GM19025 (cell line): ENCODE data around the gene TPPP2.
"Not testable (repeated sequence)": the region's sequence is repeated elsewhere in the genome, so short reads cannot be mapped to it uniquely, and the experiment has no call there.

Source experiments
- ATAC-seq: cut with Tn5 transposase; IDR thresholded peaks from one replicate; pipeline ENCODE4 v1.9.1; 2021; ENCODE audit warnings: mild to moderate bottlenecking, low read depth, moderate library complexity; ENCODE audit not compliant: unreplicated experiment

The TPPP2 gene

DNA sequence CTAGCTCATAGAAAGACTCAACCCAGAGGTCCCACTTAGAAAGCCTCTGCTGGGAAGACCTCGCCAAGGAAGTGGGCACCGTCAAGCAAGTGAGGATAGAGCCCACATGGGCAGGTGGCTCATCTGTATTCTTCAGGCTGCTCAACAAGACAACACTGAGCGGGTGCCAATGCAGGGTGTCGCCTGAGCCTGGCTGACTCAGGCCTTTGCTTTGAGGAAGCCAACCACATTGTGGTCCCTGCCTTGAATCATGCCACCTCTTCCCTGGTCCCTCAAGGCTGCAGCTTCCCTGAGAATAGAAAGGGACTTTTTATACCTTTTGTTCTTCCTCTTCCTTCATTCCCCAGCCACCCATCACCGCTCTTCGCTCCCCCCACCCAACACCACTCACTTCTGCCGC, 6.7 kb downstream of the TPPP2 start:
- ATAC-seq, result no peak

DNA sequence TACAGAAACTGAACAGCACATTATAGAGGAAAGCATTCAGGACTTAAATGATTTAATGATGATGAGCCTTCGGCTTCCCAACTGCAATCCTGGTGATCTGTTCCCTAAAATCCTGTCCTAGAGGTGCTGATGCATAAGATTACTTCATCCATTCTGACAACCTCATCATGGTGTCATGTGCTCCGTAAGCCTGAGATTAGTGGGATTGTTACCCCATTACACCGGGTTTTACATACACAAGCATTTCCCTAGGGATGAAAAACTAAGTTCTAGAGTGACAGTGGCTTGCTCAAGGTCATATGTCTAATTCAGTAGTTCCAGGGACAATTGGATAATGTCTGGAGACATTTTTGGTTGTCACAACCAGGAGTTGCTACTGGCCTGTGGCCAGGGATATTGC, 7.1 kb downstream of the TPPP2 start:
- ATAC-seq, result no peak

DNA sequence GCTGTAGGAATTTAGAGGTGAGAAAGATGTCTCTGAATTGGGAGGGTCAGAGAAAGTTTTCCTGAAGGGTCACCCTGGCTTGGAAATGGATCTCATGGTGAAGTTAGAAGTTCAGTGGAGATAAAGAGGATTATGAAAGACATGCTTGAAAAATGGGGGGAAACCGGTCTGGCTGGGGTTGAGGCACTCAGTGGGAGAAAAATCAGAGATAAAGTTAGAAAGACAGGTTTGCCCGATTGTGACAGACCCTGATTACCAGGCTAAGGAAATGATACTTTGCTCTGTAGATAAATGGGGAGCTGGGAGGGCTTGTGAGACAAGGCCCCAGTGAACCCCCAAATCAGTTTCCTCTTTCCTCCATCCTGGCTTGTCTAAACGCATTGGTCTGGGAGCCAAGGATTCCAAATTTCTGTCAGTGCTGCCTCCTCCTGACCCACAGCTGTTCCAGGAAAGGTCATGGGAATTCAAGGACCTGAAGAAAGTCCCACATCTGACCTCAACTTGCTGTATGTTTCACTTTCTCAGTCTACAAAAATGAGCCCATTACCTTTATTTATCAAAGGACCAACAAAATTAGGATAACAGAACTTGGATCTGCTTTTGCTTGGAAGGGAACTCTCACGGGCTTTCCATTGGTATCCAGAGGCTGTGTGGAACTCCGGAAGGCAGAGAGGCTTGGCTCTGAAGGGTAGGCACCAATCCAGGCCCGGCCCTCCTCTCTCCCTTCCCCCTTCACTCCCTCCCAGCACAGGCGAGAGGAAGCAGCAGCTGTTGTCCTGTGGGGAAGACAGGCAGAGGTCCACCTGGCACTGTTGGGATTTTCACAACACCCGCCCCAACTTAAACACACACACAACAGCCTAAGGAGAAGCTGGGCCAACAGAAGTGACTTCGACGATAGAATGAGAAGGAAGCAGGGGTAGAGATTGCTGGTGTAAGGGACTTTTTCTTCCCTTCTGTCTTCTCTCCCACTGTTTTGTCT, 8.7 kb downstream of the TPPP2 start:
- no peak for ATAC-seq

DNA sequence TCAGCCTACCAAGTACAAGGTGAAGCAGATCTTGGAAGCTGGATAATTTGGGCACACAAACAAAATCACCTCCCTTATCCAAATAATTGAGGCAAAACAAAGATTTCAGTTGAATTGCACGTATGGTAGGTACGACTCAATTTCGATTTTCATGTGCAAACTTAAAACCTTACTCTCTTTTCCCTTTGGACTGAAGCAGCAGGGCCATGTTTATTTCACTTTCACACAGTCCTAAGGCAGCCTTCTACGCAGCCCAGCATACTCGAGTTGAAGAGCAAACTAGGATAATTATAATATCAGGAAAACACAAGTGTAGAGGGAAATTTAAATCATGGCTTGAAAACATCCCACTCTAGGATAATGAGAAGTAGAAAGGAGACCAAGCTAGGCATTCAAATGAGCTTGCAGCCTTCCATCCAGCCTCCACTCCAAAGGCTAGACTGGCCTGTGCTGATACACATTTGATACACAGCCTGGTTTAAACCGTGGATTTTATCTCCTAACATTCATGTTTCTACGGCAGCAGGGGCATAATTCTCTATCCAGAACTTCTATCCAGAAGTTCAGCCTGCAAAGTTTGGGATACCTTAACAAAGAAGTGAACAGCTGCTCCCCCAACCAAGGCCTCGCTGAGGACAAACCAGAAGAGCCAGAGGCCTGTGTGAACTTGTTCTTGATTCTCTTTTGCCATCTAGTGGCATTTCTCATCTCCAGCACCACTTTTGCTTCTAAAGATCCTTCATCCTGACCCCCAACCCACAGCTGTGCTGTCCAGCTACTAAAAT, 9.8 kb downstream of the TPPP2 start:
- ATAC-seq, result no peak

DNA sequence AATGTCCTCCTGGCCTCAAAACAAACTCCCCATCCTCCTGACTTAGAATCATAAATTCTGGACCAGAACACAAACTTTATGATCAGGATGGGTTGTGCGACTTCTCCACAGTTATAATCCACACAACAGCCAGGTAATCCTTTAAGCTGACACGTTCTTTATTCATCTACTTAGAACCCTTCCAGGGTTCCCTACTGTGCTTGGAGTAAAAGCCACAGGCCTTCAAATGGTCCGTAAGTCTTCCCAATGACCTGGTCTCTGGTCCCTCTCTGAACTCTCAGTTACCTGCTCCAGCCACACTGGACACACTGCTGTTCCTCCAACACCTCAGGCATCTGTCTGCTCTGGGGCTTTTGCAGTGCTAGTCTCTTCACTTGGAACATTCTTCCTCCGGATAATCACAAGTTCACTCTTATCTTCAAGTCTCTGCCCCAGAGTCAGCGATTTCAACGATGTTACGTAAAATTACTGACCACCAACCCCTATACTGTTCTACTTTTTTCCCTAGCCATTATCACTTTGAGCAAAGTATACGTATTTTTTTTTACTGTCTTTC, 10.4 kb downstream of the TPPP2 start:
- ATAC-seq, result no peak

DNA sequence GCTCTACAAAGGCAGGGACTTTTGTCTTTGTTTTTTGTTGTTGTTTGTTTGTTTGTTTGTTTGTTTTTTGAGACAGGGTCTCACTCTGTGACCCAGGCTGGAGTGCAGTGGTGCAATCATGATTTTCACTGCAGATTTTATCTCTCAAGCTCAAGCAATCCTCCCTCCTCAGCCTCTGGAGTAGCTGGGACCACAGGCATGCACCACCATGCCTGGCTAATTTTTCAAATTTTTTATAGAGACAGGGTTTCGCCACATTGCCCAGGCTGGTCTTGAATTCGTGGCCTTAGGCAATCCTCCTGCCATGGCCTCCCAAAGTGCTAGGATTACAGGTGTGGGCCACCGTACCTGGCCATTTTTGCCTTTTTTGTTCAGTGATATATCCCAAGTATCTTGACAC, 10.9 kb downstream of the TPPP2 start:
- not testable (repeated sequence) for ATAC-seq

DNA sequence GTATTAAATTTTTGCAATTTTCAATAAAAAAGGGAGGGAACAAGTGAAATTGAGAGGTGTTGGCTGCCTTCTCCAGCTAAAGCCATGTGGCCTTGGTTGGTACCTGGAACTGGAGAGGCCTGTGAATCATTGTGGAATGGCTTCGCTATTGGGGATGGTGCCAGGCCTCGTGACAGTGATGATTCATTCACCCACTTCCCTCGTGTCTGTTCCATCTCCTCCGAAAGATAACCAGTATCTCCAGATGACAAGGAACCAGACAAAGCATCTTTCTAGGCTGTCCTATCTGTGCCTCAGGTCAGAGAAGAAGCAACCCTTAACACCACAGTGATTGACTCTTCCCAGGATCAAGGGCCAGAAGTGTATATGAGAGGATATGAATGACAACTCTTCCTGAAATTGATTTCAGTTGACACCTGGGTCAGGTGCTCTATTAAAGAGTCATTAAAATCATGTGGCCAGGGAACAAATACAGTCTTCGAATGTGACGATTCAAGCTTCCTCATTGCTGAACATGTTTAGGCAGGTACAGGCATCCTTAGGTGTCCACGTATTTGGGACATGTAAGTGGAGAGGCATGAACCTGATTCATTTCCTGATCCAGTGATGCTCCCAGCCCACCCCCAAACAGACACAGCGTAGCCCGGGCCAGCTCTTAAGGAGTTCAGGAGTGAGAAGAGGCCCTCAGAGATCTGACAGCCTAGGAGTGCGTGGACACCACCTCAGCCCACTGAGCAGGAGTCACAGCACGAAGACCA, 11.8 kb downstream of the TPPP2 start, which contains the start of gene RNASE7:
Gene RNASE7 (plus strand): TSS at position 687 of the 758 bp plus-strand sequence. CDS start 631 bp downstream, outside the sequence.
- no peak for ATAC-seq

DNA sequence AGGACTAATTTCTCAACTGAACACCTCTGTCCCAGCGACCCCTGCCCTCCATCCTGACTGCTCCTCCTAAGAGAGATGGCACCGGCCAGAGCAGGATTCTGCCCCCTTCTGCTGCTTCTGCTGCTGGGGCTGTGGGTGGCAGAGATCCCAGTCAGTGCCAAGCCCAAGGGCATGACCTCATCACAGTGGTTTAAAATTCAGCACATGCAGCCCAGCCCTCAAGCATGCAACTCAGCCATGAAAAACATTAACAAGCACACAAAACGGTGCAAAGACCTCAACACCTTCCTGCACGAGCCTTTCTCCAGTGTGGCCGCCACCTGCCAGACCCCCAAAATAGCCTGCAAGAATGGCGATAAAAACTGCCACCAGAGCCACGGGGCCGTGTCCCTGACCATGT, 12.9 kb downstream of the TPPP2 start:
- no peak for ATAC-seq

DNA sequence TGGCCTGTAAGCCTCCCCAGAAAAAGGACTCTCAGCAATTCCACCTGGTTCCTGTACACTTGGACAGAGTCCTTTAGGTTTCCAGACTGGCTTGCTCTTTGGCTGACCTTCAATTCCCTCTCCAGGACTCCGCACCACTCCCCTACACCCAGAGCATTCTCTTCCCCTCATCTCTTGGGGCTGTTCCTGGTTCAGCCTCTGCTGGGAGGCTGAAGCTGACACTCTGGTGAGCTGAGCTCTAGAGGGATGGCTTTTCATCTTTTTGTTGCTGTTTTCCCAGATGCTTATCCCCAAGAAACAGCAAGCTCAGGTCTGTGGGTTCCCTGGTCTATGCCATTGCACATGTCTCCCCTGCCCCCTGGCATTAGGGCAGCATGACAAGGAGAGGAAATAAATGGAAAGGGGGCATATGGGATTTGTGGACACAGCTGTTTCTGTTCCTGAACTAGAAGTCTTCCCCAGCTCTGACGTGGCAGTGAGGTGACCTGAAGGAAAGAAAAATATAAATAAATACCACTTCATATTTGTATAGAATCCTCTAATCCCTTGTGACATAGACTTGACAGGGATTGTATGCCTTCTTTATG, 13.5 kb downstream of the TPPP2 start:
- no peak for ATAC-seq

DNA sequence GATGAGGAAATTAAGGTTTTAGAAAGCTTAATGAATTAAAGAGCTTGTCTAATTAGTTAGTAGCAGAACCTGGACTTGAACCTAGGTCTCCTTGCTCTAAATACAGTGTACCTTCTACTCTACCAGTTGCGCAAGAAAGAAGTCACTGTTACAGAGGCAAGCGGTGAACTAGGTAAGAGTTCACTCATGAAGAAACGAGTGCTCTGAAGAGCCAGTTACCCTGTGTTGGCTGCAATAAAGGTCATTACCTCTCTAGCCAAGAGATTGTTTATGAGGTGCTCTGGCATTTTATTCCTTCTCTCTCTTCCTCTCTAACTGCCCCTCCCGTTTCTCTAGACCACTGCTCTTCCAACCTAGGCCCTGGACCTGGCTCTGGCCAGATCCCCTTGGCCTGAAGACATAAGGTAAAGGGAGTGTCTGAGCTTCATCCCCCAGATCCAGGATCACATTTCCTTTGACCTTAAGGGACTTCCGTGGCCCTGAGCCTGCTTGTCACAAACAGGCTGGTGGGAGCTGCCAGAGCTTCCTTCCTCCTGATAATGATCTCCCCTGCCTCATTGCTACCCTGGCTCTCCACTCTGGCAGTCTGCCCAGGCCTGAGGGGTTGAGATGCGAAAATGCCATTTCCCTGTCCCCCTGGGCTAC, 14.1 kb downstream of the TPPP2 start:
- ATAC-seq, result no peak

DNA sequence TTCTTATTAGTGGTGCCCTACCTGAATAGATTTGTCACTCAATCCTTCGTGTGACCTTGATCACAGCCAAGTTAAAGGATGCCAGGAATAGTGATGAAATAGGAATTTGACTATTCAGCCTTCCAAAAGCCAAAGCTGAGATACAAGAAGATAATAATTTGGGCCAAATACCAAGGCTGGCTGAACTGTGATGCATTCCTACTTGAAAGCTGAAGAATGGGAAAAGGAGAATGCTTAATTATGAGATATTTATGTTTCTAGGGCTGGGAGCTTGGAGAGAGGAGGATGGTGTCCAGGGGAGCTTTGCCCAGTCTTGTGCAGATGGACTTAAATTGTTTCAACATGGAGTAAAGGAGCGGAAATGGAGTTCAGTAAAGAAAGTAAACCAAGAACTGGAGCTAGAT, 17.4 kb downstream of the TPPP2 start:
- no peak for ATAC-seq

DNA sequence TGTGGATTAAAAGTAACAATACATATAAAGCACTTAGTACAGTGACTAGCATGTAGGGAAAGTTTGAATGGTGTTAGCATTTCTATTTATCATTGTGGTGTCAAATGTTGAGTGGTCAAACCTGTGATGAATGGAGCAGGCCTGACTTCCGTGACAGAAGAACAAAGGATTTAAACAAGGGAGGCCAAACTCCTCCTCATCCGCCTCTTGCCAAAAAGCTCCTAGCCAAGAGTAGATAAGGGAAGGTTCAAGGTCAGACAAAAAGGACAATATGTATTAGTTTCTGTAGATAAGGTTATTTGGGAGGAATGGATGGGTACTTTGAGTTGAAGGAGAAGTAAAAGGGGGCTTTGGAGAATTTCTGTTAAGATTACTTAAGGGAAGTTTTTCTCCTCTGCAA, 18.6 kb downstream of the TPPP2 start:
- no peak for ATAC-seq

DNA sequence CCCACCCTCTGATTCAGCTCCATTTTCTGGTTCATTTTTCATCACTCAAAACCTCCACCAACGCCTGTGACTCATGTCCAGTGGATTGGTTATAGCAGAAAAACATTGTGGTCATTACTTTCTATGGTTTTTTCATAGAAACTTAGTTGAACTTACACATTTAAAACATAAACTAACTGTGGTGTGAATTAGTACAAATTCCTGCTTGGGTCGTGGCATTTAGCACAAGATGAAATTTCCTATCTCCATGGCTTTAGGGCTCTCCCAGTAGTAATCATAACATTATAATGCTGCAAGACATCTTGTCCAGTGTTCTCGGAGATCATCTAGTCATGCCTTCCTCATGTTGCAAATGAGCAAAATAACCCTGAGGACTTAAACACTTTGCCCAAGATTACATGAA, 19.3 kb downstream of the TPPP2 start:
- no peak for ATAC-seq

DNA sequence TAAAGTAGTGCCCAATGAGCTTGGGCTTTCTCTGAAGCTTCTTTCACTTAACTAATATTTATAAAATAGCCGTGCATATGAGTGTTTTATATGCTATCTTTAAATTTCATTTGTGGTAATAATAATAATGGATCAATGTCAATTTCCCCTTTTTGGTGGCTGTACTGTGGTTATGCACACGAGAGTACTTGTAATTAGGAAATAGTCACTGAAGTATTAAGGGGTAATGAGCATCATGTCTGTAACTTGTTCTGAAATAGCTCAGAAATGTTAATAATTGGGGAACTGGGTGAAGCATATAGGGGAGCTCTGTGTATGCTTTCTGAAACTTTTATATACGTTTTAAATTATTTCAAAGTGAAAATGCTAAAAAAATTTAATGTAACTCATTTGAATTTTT, 20.6 kb downstream of the TPPP2 start:
- no peak for ATAC-seq

DNA sequence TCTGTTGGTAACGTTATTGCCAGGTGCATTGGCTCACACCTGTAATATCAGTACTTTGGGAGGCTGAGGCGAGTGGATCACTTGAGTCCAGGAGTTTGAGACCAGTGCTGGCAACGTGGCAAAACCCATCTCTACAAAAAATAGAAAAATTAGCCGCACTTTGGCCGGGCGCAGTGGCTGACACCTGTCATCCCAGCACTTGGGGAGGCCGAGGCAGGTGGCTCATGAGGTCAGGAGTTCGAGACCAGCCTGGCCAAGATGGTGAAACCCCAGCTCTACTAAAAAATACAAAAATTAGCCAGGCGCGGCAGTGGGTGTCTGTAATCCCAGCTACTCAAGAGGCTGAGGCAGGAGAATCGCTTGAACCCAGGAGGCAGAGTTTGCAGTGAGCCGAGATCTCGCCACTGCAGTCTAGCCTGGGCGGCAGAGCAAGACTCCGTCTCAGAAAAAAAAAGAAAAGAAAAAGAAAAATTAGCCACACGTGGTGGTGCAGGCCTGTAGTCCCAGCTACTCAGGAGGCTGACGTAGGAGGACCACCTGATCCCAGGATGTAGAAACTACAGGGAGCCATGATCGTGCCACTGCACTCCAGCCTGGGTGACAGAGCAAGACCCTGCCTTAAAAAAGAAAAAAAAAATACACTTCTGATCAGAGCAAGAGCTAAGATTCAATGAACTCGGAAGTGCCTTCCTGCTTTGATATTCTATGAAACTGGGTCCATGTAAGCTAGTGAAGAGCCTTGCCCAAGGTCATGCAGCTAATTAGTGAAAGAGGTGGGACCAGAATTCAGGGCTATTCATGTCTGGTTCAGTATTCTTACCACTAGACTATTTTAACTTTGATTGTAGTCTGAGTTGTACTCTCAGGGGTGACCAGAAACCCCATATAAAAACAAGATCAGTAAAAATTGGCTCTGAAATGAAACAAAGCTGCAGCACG, 23.4 kb downstream of the TPPP2 start:
- ATAC-seq, result no peak

DNA sequence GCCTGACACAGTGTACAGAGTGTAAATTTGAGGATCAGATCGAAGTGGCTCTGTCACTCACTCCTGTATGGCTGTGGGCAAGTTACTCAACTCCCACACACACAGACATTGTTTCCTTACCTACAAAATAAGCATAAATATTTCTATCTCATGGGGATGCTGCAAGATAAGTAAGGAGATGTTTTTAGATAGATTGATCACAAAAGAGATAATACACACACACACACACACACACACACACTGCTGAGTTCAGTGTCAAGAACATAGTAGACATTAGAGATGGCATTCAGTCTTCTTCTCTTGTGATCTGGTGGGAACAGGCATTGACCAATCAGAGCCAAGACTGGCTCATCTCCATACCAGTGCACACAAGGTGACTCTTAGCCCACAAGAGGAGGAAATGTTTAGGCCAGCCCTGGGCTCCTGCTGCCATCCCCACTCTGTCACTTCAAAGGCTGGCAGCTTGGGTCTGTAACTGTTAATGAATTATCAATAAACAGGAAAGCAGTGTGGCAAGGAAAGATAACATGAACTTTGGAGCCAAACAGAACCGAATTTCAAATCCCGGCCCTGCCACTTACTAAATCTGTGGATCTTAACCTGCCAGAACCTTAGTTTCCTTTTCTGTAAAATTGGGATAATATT, 24.2 kb downstream of the TPPP2 start:
- no peak for ATAC-seq

DNA sequence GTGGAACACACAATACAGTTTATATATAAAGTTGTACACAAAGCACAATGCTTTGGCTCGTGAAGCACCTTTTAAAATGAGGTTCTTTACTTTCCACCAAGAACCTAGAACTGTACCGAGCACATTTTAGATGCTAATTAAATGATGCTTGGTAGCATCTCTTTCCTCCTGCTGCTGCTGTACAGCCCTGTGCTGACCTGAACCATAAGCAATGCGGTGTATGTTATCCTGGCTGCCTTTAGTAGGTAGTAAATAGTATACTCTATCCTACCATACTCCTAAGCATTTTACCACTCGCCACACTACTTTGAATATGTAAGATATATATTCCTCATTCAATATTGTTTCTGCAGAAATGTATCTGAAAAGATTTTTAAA, 24.7 kb downstream of the TPPP2 start:
- no peak for ATAC-seq
